Measurements from ENCODE around the gene BRI3.
"Not testable (repeated sequence)": the region's sequence is repeated elsewhere in the genome, so short reads cannot be mapped to it uniquely, and the experiment has no call there.

BRI3 gene

GRCh38 chr7:98315994-98316527 lies 34.6 kb downstream of the BRI3 start:
- DNase-seq: not testable (repeated sequence)

DNA sequence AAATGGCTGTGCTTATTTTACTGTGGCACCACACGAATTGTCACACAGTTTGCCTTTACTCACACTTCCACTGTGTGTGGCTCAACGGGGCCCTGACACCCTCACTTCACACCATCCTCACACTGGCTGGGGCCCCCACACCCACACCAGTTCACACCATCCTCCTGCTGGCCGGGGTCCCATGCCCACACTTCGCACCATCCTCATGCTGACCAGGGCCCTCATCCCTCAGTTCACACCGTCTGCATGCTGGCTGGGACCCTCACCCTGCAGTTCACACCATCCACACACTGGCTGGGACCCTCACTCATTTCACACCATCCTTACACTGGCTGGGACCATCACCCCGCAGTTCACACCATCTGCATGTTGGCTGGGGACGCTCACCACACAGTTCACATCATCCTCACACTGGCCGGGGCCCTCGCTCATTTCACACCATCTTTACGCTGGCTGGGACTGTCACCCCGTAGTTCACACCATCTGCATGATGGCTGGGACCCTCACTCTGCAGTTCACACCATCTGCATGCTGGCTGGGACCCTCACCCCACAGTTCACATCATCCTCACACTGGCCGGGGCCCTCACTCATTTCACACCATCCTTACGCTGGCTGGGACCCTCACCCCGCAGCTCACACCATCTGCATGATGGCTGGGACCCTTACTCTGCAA lies 36.0 kb downstream of the BRI3 start:
- DNase-seq: no peak

DNA sequence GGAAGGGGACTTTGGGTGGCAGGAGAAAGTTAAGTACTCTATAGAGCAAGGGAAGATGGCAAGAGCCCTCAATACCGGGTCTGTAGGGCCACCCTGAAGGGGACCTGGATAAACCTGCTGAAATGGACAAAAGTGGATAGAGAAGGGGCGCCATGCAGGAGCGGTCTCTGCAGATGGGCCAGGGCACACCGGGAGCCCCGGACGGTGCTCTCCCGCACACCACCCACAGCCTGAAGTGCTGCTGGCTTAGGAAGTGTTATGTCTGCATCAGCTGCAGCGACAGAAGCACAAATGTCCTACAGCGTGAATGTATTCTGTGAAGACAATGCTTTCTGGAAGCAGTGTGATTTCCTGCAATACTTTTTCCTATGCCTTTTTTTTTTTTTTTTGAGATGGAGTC lies 37.7 kb downstream of the BRI3 start:
- DNase-seq: no peak

DNA sequence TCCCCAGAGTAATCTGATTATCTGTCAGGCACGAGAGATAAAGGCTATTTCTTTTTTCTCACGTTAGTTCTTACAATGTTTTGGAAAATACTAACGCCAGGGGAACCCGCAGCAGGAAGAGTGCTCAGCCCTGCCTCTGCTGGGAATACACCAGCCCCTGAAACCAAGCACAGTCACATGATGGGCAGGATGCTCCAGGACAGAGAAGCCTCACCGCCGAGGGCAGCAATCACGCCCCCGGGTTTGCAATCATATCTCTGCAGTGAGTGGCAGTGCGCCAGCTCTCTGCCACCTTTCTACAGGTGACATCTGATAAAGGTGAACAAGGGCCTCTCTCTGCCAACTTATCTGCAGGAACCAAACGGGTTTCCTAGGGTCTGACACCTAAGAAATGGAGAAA lies 39.8 kb downstream of the BRI3 start:
- DNase-seq: no peak

DNA sequence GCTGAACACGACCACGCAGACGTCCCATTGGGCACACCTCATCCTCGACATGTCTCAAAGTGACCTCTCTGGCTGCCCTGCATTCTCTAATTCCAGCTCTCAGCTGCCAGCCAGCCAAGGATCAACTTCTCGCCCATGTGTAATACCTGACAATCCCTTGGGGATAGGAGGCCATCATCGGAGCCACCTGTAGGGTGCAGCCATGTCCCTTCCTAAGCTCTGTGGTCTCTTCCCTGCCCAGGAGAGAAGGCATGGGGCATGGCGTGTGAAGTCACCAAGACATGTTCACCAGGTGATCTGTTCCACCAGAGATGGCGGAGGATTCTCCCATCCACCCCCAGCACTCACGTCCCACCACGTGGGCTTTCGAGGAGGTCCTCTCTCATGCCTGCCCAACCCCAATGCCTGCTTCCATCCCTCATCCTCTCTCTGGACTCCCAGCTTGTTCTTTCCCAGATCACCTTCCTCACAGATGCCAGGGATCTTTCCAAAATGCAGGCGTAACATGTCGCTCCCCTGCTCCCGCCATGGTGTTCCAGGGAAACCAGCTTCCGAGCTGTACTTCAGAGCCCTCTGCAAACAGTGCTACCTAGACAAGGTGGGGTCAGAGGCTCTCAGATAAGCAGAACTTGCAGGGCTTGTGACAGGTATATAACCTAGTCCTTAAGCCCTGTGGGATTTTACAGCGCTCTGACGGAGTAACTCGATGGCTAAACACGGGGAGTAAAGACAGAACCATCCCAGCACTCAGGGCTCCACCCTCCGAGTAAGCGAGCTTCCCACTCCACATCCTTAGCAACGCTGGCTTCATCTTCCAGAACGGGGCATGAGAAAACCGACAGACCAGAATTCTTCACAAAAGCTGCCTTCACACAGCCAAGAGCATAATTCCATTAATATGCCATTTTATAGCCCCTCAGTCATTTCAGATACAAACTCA lies 41.1 kb downstream of the BRI3 start:
- no peak for DNase-seq

- DNase-seq: no peak
Measured at GRCh38 chr7:98323597-98324322, 42.3 kb downstream of the BRI3 start.

DNA sequence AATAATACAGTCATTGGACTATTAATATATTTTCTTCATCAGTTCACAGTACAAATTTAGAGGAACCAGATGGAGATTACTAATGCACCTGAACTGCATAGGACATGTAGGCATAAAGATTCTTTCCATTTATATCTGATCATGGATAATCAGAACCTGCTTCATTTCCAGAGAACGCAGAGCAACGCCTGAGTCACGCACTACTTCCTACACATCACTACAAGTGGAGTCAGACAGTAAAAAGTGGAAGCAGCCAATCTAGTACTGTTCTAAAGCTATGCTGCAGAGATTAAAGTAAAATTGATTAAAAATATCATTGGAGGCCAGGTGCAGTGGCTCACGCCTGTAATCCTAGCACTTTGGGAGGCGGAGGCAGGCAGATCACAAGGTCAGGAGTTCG lies 43.3 kb downstream of the BRI3 start:
- DNase-seq: no peak

GRCh38 chr7:98329100-98329790 lies 47.8 kb downstream of the BRI3 start:
- no peak for DNase-seq

- no peak for DNase-seq
Measured at GRCh38 chr7:98329791-98330373, 48.4 kb downstream of the BRI3 start.

- DNase-seq: no peak
Measured at GRCh38 chr7:98330926-98331529, 49.5 kb downstream of the BRI3 start.

GRCh38 chr7:98334081-98334480 lies 52.6 kb downstream of the BRI3 start:
- DNase-seq: no peak

- no peak for DNase-seq
Measured at GRCh38 chr7:98335411-98335977, 54.0 kb downstream of the BRI3 start.

DNA sequence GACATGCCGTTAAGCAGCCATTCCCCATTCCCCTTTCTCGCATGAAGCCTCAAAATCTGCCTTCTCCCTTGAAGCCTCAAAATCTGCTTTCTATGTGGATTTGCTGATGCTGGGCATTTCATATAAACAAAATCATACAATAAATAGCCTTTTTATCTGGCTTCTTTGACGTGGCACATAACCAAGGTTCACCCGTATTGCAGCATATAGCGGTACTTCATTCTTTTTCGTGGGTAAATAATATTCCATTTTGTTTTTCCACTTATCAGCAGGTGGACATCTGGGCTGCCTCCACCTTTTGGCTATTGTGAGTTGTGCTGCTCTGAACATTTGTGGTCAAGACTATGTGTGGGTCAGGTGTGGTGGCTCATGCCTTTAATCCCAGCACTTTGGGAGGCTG lies 57.0 kb downstream of the BRI3 start:
- DNase-seq: no peak

- no peak for DNase-seq
Measured at GRCh38 chr7:98339043-98339442, 57.6 kb downstream of the BRI3 start.

DNA sequence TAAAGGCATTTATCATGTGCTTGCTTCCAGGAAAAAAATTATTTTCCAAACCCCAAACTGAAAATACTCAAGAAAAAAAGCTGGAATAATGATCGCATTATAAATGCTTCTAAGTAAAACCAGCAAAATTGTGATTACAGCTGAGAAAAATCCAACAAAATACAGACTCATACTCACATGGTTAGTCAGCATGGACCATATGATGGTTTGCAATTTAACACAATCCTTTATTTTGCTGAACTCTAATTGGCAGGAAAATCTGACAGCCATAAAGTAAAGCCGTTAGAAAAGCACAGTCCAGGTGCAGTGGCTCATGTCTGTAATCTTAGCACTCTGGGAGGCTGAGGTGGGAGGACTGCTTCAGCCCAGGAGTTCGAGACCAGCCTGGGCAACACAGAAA lies 59.6 kb downstream of the BRI3 start:
- no peak for DNase-seq
